Tibial nerve (tissue), 4 donors: ENCODE results near the gene SERPINB7. TPM values are rescaled to one million over a fixed set of nuclear protein-coding genes. Genes with fewer than 3 reads are reported as not detected.

Experiments used
- DNase-seq, 2 donors: peaks; one replicate each; pipeline ENCODE4 v3.0.0-alpha.2; 2019; ENCODE audit warnings: low spot score in 2 of 2
- H3K27ac ChIP-seq, 4 donors: fragments of 200-600 bp; sonication (generic) in 3 of 4; one replicate each; pipeline ENCODE4 v1.5.1; 2017 to 2019; ENCODE audit warnings: mild to moderate bottlenecking in 1 of 4
- H3K27me3 ChIP-seq, 2 donors: fragments of 200-600 bp; sonication (generic) in 1 of 2; one replicate each; pipeline versions ENCODE4 v1.5.1 to v1.6.0; 2017 to 2019
- H3K36me3 ChIP-seq, 3 donors: fragments of 200-600 bp; sonication (generic); one replicate each; pipeline ENCODE4 v1.5.1; 2018 to 2019
- H3K4me1 ChIP-seq, 4 donors: fragments of 200-600 bp; sonication (generic) in 3 of 4; one replicate each; pipeline ENCODE4 v1.5.1; 2017 to 2019
- H3K4me3 ChIP-seq, 4 donors: fragments of 200-600 bp; sonication (generic) in 3 of 4; one replicate each; pipeline ENCODE4 v1.5.1; 2017 to 2019; ENCODE audit warnings: mild to moderate bottlenecking in 1 of 4, moderate library complexity in 1 of 4
- H3K9me3 ChIP-seq, 4 donors: fragments of 200-600 bp; sonication (generic) in 3 of 4; one replicate each; pipeline ENCODE4 v1.5.1; 2017 to 2019
- EP300 ChIP-seq, 2 donors: sonication (generic); formaldehyde crosslinking; IDR thresholded peaks; one replicate each; pipeline ENCODE4 v1.6.1; 2017; ENCODE audit warnings: antibody characterized with exemption in 2 of 2, mild to moderate bottlenecking in 1 of 2
- POLR2A ChIP-seq, 2 donors: fragments of 450-650 bp; IDR thresholded peaks; one replicate each; pipeline ENCODE4 v1.6.1; 2017; ENCODE audit warnings: antibody characterized with exemption in 2 of 2, mild to moderate bottlenecking in 2 of 2, moderate library complexity in 2 of 2
- WGBS, 2 donors: methylation state at CpG; one replicate each; pipeline ENCODE4 v1.1.5; 2018; 5-methylcytosine and 5-hydroxymethylcytosine counted together
- total RNA-seq, 4 donors: library from RNA; depleted of rRNA; stranded (reverse); fragments of >200 nt; gene quantifications; one replicate each; pipeline ENCODE4 v1.1.0, GENCODE V29; 2016
- TF ChIP-seq, protein P1 (sequence below), 5 experiments: fragments of 200-600 bp in 3 of 5; fragments of 450-650 bp in 2 of 5; sonication (generic) in 3 of 5; IDR thresholded peaks; one replicate each; pipeline ENCODE4 v1.5.1; 2016 to 2019; ENCODE audit warnings: antibody characterized with exemption in 5 of 5, mild to moderate bottlenecking in 3 of 5, moderate library complexity in 2 of 5

SERPINB7 gene, protein sequence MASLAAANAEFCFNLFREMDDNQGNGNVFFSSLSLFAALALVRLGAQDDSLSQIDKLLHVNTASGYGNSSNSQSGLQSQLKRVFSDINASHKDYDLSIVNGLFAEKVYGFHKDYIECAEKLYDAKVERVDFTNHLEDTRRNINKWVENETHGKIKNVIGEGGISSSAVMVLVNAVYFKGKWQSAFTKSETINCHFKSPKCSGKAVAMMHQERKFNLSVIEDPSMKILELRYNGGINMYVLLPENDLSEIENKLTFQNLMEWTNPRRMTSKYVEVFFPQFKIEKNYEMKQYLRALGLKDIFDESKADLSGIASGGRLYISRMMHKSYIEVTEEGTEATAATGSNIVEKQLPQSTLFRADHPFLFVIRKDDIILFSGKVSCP
- total RNA-seq = not detected

DNA sequence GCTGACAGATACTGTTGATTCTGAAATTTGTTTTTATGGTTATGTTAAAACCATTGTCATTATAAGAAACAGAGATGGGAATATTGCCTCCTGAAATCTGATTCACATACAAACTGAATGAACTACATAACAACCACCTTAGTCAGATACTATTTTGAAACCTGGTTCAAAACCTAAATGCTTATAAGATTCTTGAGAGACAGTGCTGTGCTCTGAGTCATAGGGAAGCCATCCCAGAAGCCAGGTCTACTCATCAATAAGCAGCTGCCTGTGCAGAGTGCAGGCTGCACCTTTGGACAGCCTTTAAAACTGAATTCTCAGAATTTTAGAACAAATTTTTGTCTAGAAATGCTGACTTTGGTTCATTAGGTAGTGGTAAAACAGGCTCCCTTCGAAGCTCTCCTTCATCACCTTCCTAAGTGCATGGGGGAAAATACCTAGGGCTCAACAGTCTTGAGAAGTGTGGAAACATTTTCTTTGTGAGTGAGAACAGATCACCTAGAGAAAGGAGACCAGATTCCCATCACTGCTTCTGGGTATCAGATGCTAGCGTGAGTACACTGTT, at the start of gene SERPINB7:
Gene SERPINB7 (plus strand): TSS at position 253 of the 565 bp plus-strand sequence. CDS start 6,955 bp downstream, outside the sequence.
- Histone ChIP-seq H3K27ac (no peak within 1 kb of the TSS), H3K9me3 (no peaks in the 10 kb centered on the region), H3K27me3 (no peaks in the 10 kb centered on the region), H3K36me3 (no peaks in the 10 kb centered on the region), H3K4me1 (no peaks in the 10 kb centered on the region), H3K4me3 (no peak within 1 kb of the TSS)
- TF ChIP-seq, protein P1, sequence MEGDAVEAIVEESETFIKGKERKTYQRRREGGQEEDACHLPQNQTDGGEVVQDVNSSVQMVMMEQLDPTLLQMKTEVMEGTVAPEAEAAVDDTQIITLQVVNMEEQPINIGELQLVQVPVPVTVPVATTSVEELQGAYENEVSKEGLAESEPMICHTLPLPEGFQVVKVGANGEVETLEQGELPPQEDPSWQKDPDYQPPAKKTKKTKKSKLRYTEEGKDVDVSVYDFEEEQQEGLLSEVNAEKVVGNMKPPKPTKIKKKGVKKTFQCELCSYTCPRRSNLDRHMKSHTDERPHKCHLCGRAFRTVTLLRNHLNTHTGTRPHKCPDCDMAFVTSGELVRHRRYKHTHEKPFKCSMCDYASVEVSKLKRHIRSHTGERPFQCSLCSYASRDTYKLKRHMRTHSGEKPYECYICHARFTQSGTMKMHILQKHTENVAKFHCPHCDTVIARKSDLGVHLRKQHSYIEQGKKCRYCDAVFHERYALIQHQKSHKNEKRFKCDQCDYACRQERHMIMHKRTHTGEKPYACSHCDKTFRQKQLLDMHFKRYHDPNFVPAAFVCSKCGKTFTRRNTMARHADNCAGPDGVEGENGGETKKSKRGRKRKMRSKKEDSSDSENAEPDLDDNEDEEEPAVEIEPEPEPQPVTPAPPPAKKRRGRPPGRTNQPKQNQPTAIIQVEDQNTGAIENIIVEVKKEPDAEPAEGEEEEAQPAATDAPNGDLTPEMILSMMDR (IDR thresholded peaks at IDR 0.05) = no peak
- TF ChIP-seq POLR2A (IDR thresholded peaks at IDR 0.05) (no peak), EP300 (IDR thresholded peaks at IDR 0.05) (no peak)
- 81 to 87% methylated on average over 2 of the region's 2 CpGs for WGBS, 2 donors
- no peak for DNase-seq

- Histone ChIP-seq H3K4me1 (no peaks in the 10 kb centered on the region), H3K36me3 (no peaks in the 10 kb centered on the region), H3K4me3 (no peak overlapping the region), H3K27me3 (no peaks in the 10 kb centered on the region), H3K9me3 (no peaks in the 10 kb centered on the region), H3K27ac (no peak overlapping the region)
- DNase-seq = no peak
- WGBS, 2 donors = 8 to 67% methylated on average over 3 of the region's 3 CpGs
- TF ChIP-seq EP300 (IDR thresholded peaks at IDR 0.05) (no peak), POLR2A (IDR thresholded peaks at IDR 0.05) (no peak)
- TF ChIP-seq, protein P1 (IDR thresholded peaks at IDR 0.05) = no peak
These were observed 49.3 kb upstream of the SERPINB7 start for GRCh38 chr18:63725682-63726480.

DNA sequence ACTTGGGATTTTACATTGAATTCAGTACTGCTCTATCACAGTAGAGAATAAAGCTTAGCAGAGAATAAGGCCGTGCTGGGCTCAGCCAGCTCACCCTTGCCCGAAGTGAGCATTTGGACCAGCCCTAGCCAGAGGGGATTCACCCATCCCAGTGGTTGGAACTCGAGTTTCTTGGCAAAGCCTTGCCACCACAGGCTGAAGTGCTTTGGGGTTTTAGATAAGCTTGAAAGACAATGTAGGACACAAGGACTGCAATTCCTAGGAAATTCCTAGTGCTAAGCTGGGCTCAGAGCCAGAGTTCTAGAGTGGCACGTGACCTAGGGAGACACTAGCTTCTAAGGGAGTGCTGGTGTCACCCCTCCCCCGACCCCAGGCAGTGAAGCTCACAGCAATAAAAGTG, 44.4 kb upstream of the SERPINB7 start:
- H3K27me3 ChIP-seq = no peaks in the 10 kb centered on the region
- no peaks in the 10 kb centered on the region for H3K9me3 ChIP-seq
- no peak for TF ChIP-seq POLR2A (IDR thresholded peaks at IDR 0.05)
- TF ChIP-seq EP300 (IDR thresholded peaks at IDR 0.05) = no peak
- TF ChIP-seq, protein P1 (IDR thresholded peaks at IDR 0.05) = no peak
- WGBS, 2 donors = 64 to 65% methylated on average over 5 of the region's 5 CpGs
- no peak for DNase-seq
- no peak overlapping the region for H3K4me3 ChIP-seq
- no peaks in the 10 kb centered on the region for H3K36me3 ChIP-seq
- H3K27ac ChIP-seq = no peak overlapping the region
- no peaks in the 10 kb centered on the region for H3K4me1 ChIP-seq

GRCh38 chr18:63731215-63731614, 44.0 kb upstream of the SERPINB7 start:
- WGBS, 2 donors = 67 to 76% methylated on average over 3 of the region's 3 CpGs
- H3K27ac ChIP-seq = no peak overlapping the region
- no peaks in the 10 kb centered on the region for H3K9me3 ChIP-seq

More at GRCh38 chr18:63731215-63731614, 44.0 kb upstream of the SERPINB7 start:
- no peaks in the 10 kb centered on the region for H3K27me3 ChIP-seq
- no peak for DNase-seq
- H3K4me1 ChIP-seq = no peaks in the 10 kb centered on the region
- TF ChIP-seq POLR2A (IDR thresholded peaks at IDR 0.05) (no peak), EP300 (IDR thresholded peaks at IDR 0.05) (no peak)
- TF ChIP-seq, protein P1 (IDR thresholded peaks at IDR 0.05) = no peak
- no peaks in the 10 kb centered on the region for H3K36me3 ChIP-seq
- H3K4me3 ChIP-seq = no peak overlapping the region
